ENCODE measurements around the gene CIZ1.

CIZ1 gene

GRCh38 chr9:128148509-128149000, 42.8 kb downstream of the CIZ1 start:
- Histone ChIP-seq H3K27me3 (ENCODE audit: insufficient read depth, low read length, poor library complexity) (no peaks in the 10 kb centered on the region), H3K23ac (ENCODE audit: low read length) (no peak overlapping the region), H3K4me2 (ENCODE audit: low read length) (no peak overlapping the region), H2BK120ac (ENCODE audit: low read depth, low read length) (no peak overlapping the region), H3K4ac (ENCODE audit: low read depth, low read length) (no peak overlapping the region), H3K79me1 (ENCODE audit: low read length) (no peaks in the 10 kb centered on the region), H3K79me2 (ENCODE audit: control insufficient read depth, insufficient read depth, low read length) (no peaks in the 10 kb centered on the region), H3K56ac (ENCODE audit: low read length) (no peak overlapping the region), H4K8ac (ENCODE audit: low read depth, low read length) (no peak overlapping the region), H3K9ac (ENCODE audit: low read length) (no peak overlapping the region), H3K27ac (ENCODE audit: low read depth, low read length) (no peak overlapping the region), H3K4me1 (ENCODE audit: control insufficient read depth, low read depth, low read length) (no peaks in the 10 kb centered on the region), H4K5ac (ENCODE audit: low read length) (no peak overlapping the region), H3K36me3 (ENCODE audit: control insufficient read depth, insufficient read depth, low read length) (no peaks in the 10 kb centered on the region), H2BK15ac (replicated peaks; ENCODE audit: low read depth) (no peak overlapping the region), H2AK5ac (ENCODE audit: low read length) (no peak overlapping the region), H2BK5ac (ENCODE audit: low read length) (no peak overlapping the region), H3K18ac (ENCODE audit: low read length) (no peak overlapping the region), H3K4me3 (ENCODE audit: low read length) (no peak overlapping the region)
- WGBS (ENCODE audit: extremely low coverage, insufficient coverage, low lambda C conversion rate), result no CpG with 5 or more reads among the region's 5 CpGs
- no peak for DNase-seq

DNA sequence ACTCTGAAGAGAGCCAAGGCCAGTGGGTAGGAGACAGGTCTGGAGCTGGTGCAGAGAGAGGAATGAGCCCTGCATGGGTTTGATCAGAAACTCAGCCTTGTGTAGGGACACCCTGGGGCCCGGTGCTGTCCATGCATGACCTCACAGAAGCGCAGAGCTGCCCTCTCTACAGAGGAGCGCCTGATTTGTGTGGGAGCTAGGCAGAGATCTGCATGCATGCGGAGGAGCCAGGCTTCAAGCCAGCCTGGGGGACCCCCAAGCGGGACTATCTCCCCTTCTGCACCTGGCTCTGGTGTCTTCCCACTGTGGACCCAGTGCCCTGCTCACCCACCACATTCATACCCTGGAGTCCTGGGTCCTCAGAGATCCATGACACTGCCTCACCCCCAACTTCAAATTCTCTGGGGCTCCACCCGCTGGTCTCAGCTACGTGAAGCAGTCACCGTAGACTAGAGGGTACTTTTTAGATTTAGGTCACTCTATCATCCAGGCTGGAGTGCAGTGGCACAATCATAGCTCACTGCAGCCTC, 44.7 kb downstream of the CIZ1 start:
- no peak overlapping the region for H3K9ac ChIP-seq (ENCODE audit: low read length)
- no peak overlapping the region for H2BK120ac ChIP-seq (ENCODE audit: low read depth, low read length)
- H4K8ac ChIP-seq (ENCODE audit: low read depth, low read length), result no peak overlapping the region
- H3K18ac ChIP-seq (ENCODE audit: low read length), result no peak overlapping the region
- no peaks in the 10 kb centered on the region for H3K4me1 ChIP-seq (ENCODE audit: control insufficient read depth, low read depth, low read length)
- no peak overlapping the region for H2AK5ac ChIP-seq (ENCODE audit: low read length)
- H2BK5ac ChIP-seq (ENCODE audit: low read length), result no peak overlapping the region
- no peaks in the 10 kb centered on the region for H3K79me2 ChIP-seq (ENCODE audit: control insufficient read depth, insufficient read depth, low read length)
- H3K27ac ChIP-seq (ENCODE audit: low read depth, low read length), result no peak overlapping the region
- H4K5ac ChIP-seq (ENCODE audit: low read length), result no peak overlapping the region
- no peak overlapping the region for H2BK15ac ChIP-seq (replicated peaks; ENCODE audit: low read depth)
- H3K23ac ChIP-seq (ENCODE audit: low read length), result no peak overlapping the region
- H3K4ac ChIP-seq (ENCODE audit: low read depth, low read length), result no peak overlapping the region
- no peak overlapping the region for H3K4me2 ChIP-seq (ENCODE audit: low read length)
- H3K79me1 ChIP-seq (ENCODE audit: low read length), result no peaks in the 10 kb centered on the region
- no peaks in the 10 kb centered on the region for H3K27me3 ChIP-seq (ENCODE audit: insufficient read depth, low read length, poor library complexity)
- H3K56ac ChIP-seq (ENCODE audit: low read length), result no peak overlapping the region
- no peak overlapping the region for H3K4me3 ChIP-seq (ENCODE audit: low read length)
- DNase-seq, result no peak
- no CpG with 5 or more reads among the region's 8 CpGs for WGBS (ENCODE audit: extremely low coverage, insufficient coverage, low lambda C conversion rate)
- H3K36me3 ChIP-seq (ENCODE audit: control insufficient read depth, insufficient read depth, low read length), result no peaks in the 10 kb centered on the region

- no peaks in the 10 kb centered on the region for H3K79me1 ChIP-seq (ENCODE audit: low read length)
- no peak overlapping the region for H3K18ac ChIP-seq (ENCODE audit: low read length)
- no peak overlapping the region for H3K4me2 ChIP-seq (ENCODE audit: low read length)
- H2BK5ac ChIP-seq (ENCODE audit: low read length), result no peak overlapping the region
- H3K27ac ChIP-seq (ENCODE audit: low read depth, low read length), result no peak overlapping the region
- no peaks in the 10 kb centered on the region for H3K27me3 ChIP-seq (ENCODE audit: insufficient read depth, low read length, poor library complexity)
- H3K4me1 ChIP-seq (ENCODE audit: control insufficient read depth, low read depth, low read length), result no peaks in the 10 kb centered on the region
- H4K8ac ChIP-seq (ENCODE audit: low read depth, low read length), result no peak overlapping the region
- H3K36me3 ChIP-seq (ENCODE audit: control insufficient read depth, insufficient read depth, low read length), result no peaks in the 10 kb centered on the region
- no peak overlapping the region for H4K5ac ChIP-seq (ENCODE audit: low read length)
- H2AK5ac ChIP-seq (ENCODE audit: low read length), result no peak overlapping the region
- H3K79me2 ChIP-seq (ENCODE audit: control insufficient read depth, insufficient read depth, low read length), result no peaks in the 10 kb centered on the region
- DNase-seq, result no peak
- H3K23ac ChIP-seq (ENCODE audit: low read length), result no peak overlapping the region
- H3K4ac ChIP-seq (ENCODE audit: low read depth, low read length), result no peak overlapping the region
- no peak overlapping the region for H2BK15ac ChIP-seq (replicated peaks; ENCODE audit: low read depth)
- no peak overlapping the region for H3K56ac ChIP-seq (ENCODE audit: low read length)
- H3K9ac ChIP-seq (ENCODE audit: low read length), result no peak overlapping the region
- no peak overlapping the region for H3K4me3 ChIP-seq (ENCODE audit: low read length)
- WGBS (ENCODE audit: extremely low coverage, insufficient coverage, low lambda C conversion rate), result no CpG with 5 or more reads among the region's 13 CpGs
- no peak overlapping the region for H2BK120ac ChIP-seq (ENCODE audit: low read depth, low read length)
Observed at GRCh38 chr9:128145951-128146351, 45.4 kb downstream of the CIZ1 start.

DNA sequence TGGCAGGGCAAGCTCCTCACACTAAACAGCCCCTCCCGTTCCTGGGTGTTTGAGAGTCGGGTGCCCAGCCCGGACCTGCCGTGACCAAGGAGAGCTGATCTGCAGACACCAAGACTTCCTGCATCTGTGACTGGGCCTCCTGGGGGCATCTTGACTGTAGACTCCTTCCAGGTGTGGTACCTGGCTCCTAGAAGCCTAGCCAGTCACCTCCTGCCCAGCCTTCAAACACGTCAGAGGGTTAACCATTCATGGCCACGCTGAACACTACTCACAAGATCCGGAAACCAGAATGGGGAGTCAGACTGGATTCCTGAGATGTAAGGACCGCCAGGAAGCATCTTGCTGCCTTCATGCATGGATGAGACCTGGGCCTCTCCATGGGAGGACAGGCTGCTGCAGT, 45.8 kb downstream of the CIZ1 start:
- H3K79me2 ChIP-seq (ENCODE audit: control insufficient read depth, insufficient read depth, low read length), result no peaks in the 10 kb centered on the region
- H3K4me2 ChIP-seq (ENCODE audit: low read length), result no peak overlapping the region
- H4K5ac ChIP-seq (ENCODE audit: low read length), result no peak overlapping the region
- H3K79me1 ChIP-seq (ENCODE audit: low read length), result no peaks in the 10 kb centered on the region
- H3K4me1 ChIP-seq (ENCODE audit: control insufficient read depth, low read depth, low read length), result no peaks in the 10 kb centered on the region
- no peak overlapping the region for H3K27ac ChIP-seq (ENCODE audit: low read depth, low read length)
- H2BK5ac ChIP-seq (ENCODE audit: low read length), result no peak overlapping the region
- no peaks in the 10 kb centered on the region for H3K36me3 ChIP-seq (ENCODE audit: control insufficient read depth, insufficient read depth, low read length)
- no peak overlapping the region for H3K4ac ChIP-seq (ENCODE audit: low read depth, low read length)
- no peak overlapping the region for H2BK120ac ChIP-seq (ENCODE audit: low read depth, low read length)
- H3K23ac ChIP-seq (ENCODE audit: low read length), result no peak overlapping the region
- DNase-seq, result no peak
- H2AK5ac ChIP-seq (ENCODE audit: low read length), result no peak overlapping the region
- no peak overlapping the region for H3K9ac ChIP-seq (ENCODE audit: low read length)
- no peak overlapping the region for H3K56ac ChIP-seq (ENCODE audit: low read length)
- H4K8ac ChIP-seq (ENCODE audit: low read depth, low read length), result no peak overlapping the region
- no CpG with 5 or more reads among the region's 8 CpGs for WGBS (ENCODE audit: extremely low coverage, insufficient coverage, low lambda C conversion rate)
- no peak overlapping the region for H3K18ac ChIP-seq (ENCODE audit: low read length)
- H3K4me3 ChIP-seq (ENCODE audit: low read length), result no peak overlapping the region
- no peaks in the 10 kb centered on the region for H3K27me3 ChIP-seq (ENCODE audit: insufficient read depth, low read length, poor library complexity)
- no peak overlapping the region for H2BK15ac ChIP-seq (replicated peaks; ENCODE audit: low read depth)

- Histone ChIP-seq H3K56ac (ENCODE audit: low read length) (no peak overlapping the region), H2BK120ac (ENCODE audit: low read depth, low read length) (no peak overlapping the region), H3K9ac (ENCODE audit: low read length) (no peak overlapping the region), H3K4me3 (ENCODE audit: low read length) (no peak overlapping the region), H4K5ac (ENCODE audit: low read length) (no peak overlapping the region), H3K18ac (ENCODE audit: low read length) (no peak overlapping the region), H3K36me3 (ENCODE audit: control insufficient read depth, insufficient read depth, low read length) (no peaks in the 10 kb centered on the region), H2BK5ac (ENCODE audit: low read length) (no peak overlapping the region), H3K79me2 (ENCODE audit: control insufficient read depth, insufficient read depth, low read length) (no peaks in the 10 kb centered on the region), H3K27me3 (ENCODE audit: insufficient read depth, low read length, poor library complexity) (no peaks in the 10 kb centered on the region), H3K4ac (ENCODE audit: low read depth, low read length) (no peak overlapping the region), H3K23ac (ENCODE audit: low read length) (no peak overlapping the region), H4K8ac (ENCODE audit: low read depth, low read length) (no peak overlapping the region), H3K4me1 (ENCODE audit: control insufficient read depth, low read depth, low read length) (no peaks in the 10 kb centered on the region), H3K4me2 (ENCODE audit: low read length) (no peak overlapping the region), H3K27ac (ENCODE audit: low read depth, low read length) (no peak overlapping the region), H2AK5ac (ENCODE audit: low read length) (no peak overlapping the region), H2BK15ac (replicated peaks; ENCODE audit: low read depth) (no peak overlapping the region), H3K79me1 (ENCODE audit: low read length) (no peaks in the 10 kb centered on the region)
- no CpG with 5 or more reads among the region's 22 CpGs for WGBS (ENCODE audit: extremely low coverage, insufficient coverage, low lambda C conversion rate)
- DNase-seq, result no peak
Observed at GRCh38 chr9:128144239-128145181, 46.9 kb downstream of the CIZ1 start.
